ENCODE measurements around the gene CADPS2.

- TF ChIP-seq CTCF (conservative IDR thresholded peaks at IDR 0.05; ENCODE audit: low read length) (no peak), EZH2phosphoT487 (IDR thresholded peaks at IDR 0.05; ENCODE audit: borderline replicate concordance) (no peak)
Observed at GRCh38 chr7:122885583-122886356, 490 bp downstream of the CADPS2 start.

Measured in Loucy (cell line).